ENCODE results near the gene CBFA2T2.

Gene CBFA2T2

GRCh38 chr20:33675136-33675959 is 185.5 kb downstream of the CBFA2T2 start:
- no peak overlapping the region for H3K27ac ChIP-seq
- in situ Hi-C loops (cut with HindIII; ENCODE audit: low pct_ligation_motif_present, low sequenced_read_pairs) = no loop called here
- H3K27me3 ChIP-seq (replicated peaks) = no peaks in the 10 kb centered on the region
- H3K4me3 ChIP-seq (ENCODE audit: low read depth, low read length) = no peak overlapping the region
- no peak for DNase-seq
- no peak for TF ChIP-seq CTCF (IDR thresholded peaks at IDR 0.05; ENCODE audit: low read depth, low read length, missing control alignments)
- no peaks in the 10 kb centered on the region for H3K36me3 ChIP-seq (replicated peaks)

GRCh38 chr20:33676121-33676520 is 186.2 kb downstream of the CBFA2T2 start:
- Histone ChIP-seq H3K4me3 (ENCODE audit: low read depth, low read length) (no peak overlapping the region), H3K27me3 (replicated peaks) (no peaks in the 10 kb centered on the region), H3K27ac (no peak overlapping the region), H3K36me3 (replicated peaks) (no peaks in the 10 kb centered on the region)
- no peak for TF ChIP-seq CTCF (IDR thresholded peaks at IDR 0.05; ENCODE audit: low read depth, low read length, missing control alignments)
- in situ Hi-C loops (cut with HindIII; ENCODE audit: low pct_ligation_motif_present, low sequenced_read_pairs) = no loop called here
- no peak for DNase-seq

- no peak for TF ChIP-seq CTCF (IDR thresholded peaks at IDR 0.05; ENCODE audit: low read depth, low read length, missing control alignments)
- H3K4me3 ChIP-seq (ENCODE audit: low read depth, low read length) = no peak overlapping the region
- no peak overlapping the region for H3K27ac ChIP-seq
- H3K27me3 ChIP-seq (replicated peaks) = no peaks in the 10 kb centered on the region
- no peaks in the 10 kb centered on the region for H3K36me3 ChIP-seq (replicated peaks)
- no peak for DNase-seq
- in situ Hi-C loops (cut with HindIII; ENCODE audit: low pct_ligation_motif_present, low sequenced_read_pairs) = no loop called here
These were observed 187.1 kb downstream of the CBFA2T2 start for GRCh38 chr20:33676652-33677645.

GRCh38 chr20:33677991-33678702 is 188.3 kb downstream of the CBFA2T2 start:
- Histone ChIP-seq H3K36me3 (replicated peaks) (no peaks in the 10 kb centered on the region), H3K4me3 (ENCODE audit: low read depth, low read length) (no peak overlapping the region), H3K27me3 (replicated peaks) (no peaks in the 10 kb centered on the region), H3K27ac (no peak overlapping the region)
- no peak for TF ChIP-seq CTCF (IDR thresholded peaks at IDR 0.05; ENCODE audit: low read depth, low read length, missing control alignments)
- in situ Hi-C loops (cut with HindIII; ENCODE audit: low pct_ligation_motif_present, low sequenced_read_pairs) = no loop called here
- DNase-seq = no peak

- in situ Hi-C loops (cut with HindIII; ENCODE audit: low pct_ligation_motif_present, low sequenced_read_pairs) = no loop called here
- Histone ChIP-seq H3K4me3 (ENCODE audit: low read depth, low read length) (no peak overlapping the region), H3K36me3 (replicated peaks) (no peaks in the 10 kb centered on the region), H3K27me3 (replicated peaks) (no peaks in the 10 kb centered on the region), H3K27ac (no peak overlapping the region)
- no peak for DNase-seq
- no peak for TF ChIP-seq CTCF (IDR thresholded peaks at IDR 0.05; ENCODE audit: low read depth, low read length, missing control alignments)
These were observed 190.0 kb downstream of the CBFA2T2 start for GRCh38 chr20:33679758-33680485.
